Mucosa of descending colon (tissue), 3 donors: ENCODE data around the gene BMERB1. TPM values are rescaled to one million over a fixed set of nuclear protein-coding genes. Genes with fewer than 3 reads are reported as not detected.

Source experiments
- ATAC-seq: fragments of 200-7000 bp; cut with Tn5 transposase; one replicate; pipeline ENCODE4 v1.9.1; 2020; ENCODE audit warnings: mild to moderate bottlenecking, moderate library complexity
- DNase-seq, 3 donors: peaks; one replicate each; pipeline ENCODE4 v3.0.0-alpha.2; 2020
- H3K36me3 ChIP-seq: fragments of 200-600 bp; one replicate; pipeline ENCODE4 v1.8.0; 2021; ENCODE audit warnings: low read depth, mild to moderate bottlenecking
- H3K4me1 ChIP-seq: fragments of 200-600 bp; one replicate; pipeline ENCODE4 v1.8.0; 2021; ENCODE audit warnings: low read depth, mild to moderate bottlenecking
- H3K4me3 ChIP-seq: fragments of 200-600 bp; one replicate; pipeline ENCODE4 v1.8.0; 2021; ENCODE audit warnings: mild to moderate bottlenecking
- H3K9me3 ChIP-seq: fragments of 200-600 bp; one replicate; pipeline ENCODE4 v1.8.0; 2021; ENCODE audit warnings: mild to moderate bottlenecking
- intact Hi-C, 2 donors: fragments of 100-400 bp; cut with DNase I in 1 of 2; cut with micrococcal nuclease in 1 of 2; formaldehyde crosslinking; loops; one replicate each; pipeline versions ENCODE4 v1.11.0 to v1.11.1; 2022; cut with DNase I, micrococcal nuclease
- total RNA-seq, 3 donors: library from RNA; stranded (reverse); fragmentation: NEBNext Ultra II Directional in 2 of 3; extraction: Animal tissue kit (Norgen Biotek cat#: 25700) in 2 of 3; gene quantifications; one replicate each; pipeline versions ENCODE4 v1.2.1 to v1.2.4, GENCODE V29; 2021 to 2023
- TF ChIP-seq, protein P1 (sequence below): fragments of 200-600 bp; IDR thresholded peaks from one replicate; pipeline ENCODE4 v1.8.0; 2022; ENCODE audit warnings: antibody characterized with exemption, mild to moderate bottlenecking
- donor health status: DM: no; HTN: no; CAD: no; lungs with moderate emphysema.
- donor health status: DM: no; HTN: no; CAD: no.
- donor health status: DM: no; HTN: yes; CAD: no.

Gene BMERB1
- total RNA-seq, 3 donors from 2014 or later = 5.4 to 54.3 (median 9.1) TPM

DNA sequence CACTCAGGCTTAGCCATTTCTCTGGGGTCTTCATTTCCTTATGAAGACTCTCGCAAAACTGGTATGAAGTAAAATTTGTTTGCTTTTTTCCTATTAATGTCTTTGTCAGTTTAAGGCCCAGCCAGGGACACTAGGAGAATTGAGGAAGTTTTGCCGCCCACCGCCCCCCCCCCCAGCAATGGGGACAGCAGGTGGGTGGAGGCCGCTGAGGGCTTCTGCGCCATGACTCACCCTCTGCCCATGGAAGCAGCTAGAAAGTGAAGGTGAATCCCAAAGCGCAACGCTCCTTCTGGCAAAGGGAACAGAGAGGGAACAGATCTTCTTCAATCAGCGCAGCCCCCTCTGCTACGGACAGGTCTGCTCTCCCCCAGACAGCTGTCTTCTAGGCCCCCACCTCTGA is 158.8 kb downstream of the BMERB1 start:
- ATAC-seq (no peak), DNase-seq (no peak)
- intact Hi-C loops = no loop called here
- Histone ChIP-seq H3K4me1 (peaks cover 28% of the 10 kb centered on the region), H3K4me3 (no peak overlapping the region), H3K9me3 (no peaks in the 10 kb centered on the region), H3K36me3 (peaks cover 6% of the 10 kb centered on the region)
- TF ChIP-seq, protein P1, sequence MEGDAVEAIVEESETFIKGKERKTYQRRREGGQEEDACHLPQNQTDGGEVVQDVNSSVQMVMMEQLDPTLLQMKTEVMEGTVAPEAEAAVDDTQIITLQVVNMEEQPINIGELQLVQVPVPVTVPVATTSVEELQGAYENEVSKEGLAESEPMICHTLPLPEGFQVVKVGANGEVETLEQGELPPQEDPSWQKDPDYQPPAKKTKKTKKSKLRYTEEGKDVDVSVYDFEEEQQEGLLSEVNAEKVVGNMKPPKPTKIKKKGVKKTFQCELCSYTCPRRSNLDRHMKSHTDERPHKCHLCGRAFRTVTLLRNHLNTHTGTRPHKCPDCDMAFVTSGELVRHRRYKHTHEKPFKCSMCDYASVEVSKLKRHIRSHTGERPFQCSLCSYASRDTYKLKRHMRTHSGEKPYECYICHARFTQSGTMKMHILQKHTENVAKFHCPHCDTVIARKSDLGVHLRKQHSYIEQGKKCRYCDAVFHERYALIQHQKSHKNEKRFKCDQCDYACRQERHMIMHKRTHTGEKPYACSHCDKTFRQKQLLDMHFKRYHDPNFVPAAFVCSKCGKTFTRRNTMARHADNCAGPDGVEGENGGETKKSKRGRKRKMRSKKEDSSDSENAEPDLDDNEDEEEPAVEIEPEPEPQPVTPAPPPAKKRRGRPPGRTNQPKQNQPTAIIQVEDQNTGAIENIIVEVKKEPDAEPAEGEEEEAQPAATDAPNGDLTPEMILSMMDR = no peak

GRCh38 chr16:15594711-15595320 is 160.4 kb downstream of the BMERB1 start:
- DNase-seq (no peak), ATAC-seq (no peak)
- Histone ChIP-seq H3K9me3 (no peaks in the 10 kb centered on the region), H3K4me3 (no peak overlapping the region), H3K36me3 (peaks cover 15% of the 10 kb centered on the region), H3K4me1 (peaks cover 24% of the 10 kb centered on the region)
- intact Hi-C loops = no loop called here
- TF ChIP-seq, protein P1 = no peak

- H3K4me3 ChIP-seq = no peak overlapping the region
- H3K9me3 ChIP-seq = no peaks in the 10 kb centered on the region
- peaks cover 15% of the 10 kb centered on the region for H3K36me3 ChIP-seq
- DNase-seq (no peak), ATAC-seq (no peak)
- intact Hi-C loops = no loop called here
- TF ChIP-seq, protein P1 = no peak
- peaks cover under 1% of the 10 kb centered on the region for H3K4me1 ChIP-seq
Observed at GRCh38 chr16:15597135-15597534, 162.7 kb downstream of the BMERB1 start.

- DNase-seq (no peak), ATAC-seq (no peak)
- H3K9me3 ChIP-seq = no peaks in the 10 kb centered on the region
- intact Hi-C loops = no loop called here
- no peaks in the 10 kb centered on the region for H3K4me1 ChIP-seq
- TF ChIP-seq, protein P1 = no peak
- H3K4me3 ChIP-seq = no peak overlapping the region
- peaks cover 15% of the 10 kb centered on the region for H3K36me3 ChIP-seq
Observed at GRCh38 chr16:15597822-15598647, 163.6 kb downstream of the BMERB1 start.

DNA sequence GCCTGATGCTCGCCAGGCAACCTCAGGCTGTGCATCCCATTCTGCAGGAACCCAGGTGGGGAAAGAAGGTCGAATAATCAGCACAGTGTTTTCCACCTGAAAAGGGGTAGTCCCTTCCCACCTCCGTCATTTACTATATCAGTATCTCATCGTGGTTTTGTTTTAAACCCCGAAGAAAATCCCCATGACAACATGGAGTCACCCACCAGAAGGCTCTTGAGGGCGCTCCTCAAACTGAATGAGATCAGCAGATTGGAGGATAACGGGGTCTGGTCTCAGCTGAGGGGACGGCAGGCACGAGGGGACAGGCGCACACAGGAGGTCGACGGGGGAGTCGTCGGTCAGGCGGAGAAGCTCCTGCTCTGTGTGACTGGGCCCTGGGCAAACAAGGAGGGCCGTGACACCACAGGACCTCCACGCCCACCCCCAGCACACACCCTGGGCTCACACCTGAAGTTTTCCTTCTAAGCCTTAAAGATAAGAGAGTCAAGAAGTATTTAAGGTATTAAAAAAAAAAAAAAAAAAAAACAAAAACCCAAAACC is 164.3 kb downstream of the BMERB1 start:
- Histone ChIP-seq H3K4me3 (no peak overlapping the region), H3K36me3 (peaks cover 15% of the 10 kb centered on the region), H3K4me1 (no peaks in the 10 kb centered on the region), H3K9me3 (no peaks in the 10 kb centered on the region)
- intact Hi-C loops = no loop called here
- no peak for ATAC-seq
- DNase-seq = no peak
- TF ChIP-seq, protein P1 = no peak
